ENCODE results near the gene HLA-DRB1. TPM values are rescaled to one million over a fixed set of nuclear protein-coding genes. Genes with fewer than 3 reads are reported as not detected.

The HLA-DRB1 gene
- total RNA-seq, 1 experiment from 2014 or later: 1.4 TPM

DNA sequence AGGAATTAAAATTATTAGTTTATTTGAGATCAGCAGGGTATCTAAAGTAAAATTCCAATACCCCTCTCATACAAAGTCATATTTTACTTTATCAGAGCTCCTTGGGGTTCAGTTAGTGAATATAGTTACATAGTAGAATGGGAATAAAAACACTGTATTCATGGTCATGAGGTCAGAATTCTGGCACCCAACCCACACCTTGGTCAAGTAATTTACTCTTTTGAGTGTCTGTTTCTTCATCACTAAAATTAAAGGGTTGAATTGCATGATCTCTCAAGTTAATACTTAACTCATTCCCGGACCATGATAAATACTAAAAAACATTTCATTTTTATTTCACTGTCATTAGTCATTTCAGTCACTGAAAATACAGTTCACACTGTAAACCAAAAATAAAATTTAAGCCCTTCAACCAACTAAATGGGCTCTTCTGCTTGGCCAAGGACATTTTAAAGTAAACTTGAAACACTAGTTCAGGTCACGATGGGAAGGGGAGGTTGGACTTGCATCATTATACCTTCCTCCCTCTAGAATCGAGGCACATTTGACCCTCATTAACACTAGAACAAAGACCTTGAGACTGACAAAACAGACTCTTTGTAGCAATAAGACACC lies 21.1 kb upstream of the HLA-DRB1 start:
- no peak for TF ChIP-seq OVOL2 (CRISPR knock-in tag; IDR thresholded peaks at IDR 0.05; ENCODE audit: borderline replicate concordance)
- TF ChIP-seq ESRRA (CRISPR knock-in tag; IDR thresholded peaks at IDR 0.05; ENCODE audit: borderline replicate concordance): no peak
- no peak for TF ChIP-seq ZNF138 (CRISPR knock-in tag; conservative IDR thresholded peaks at IDR 0.05)
- no peaks in the 10 kb centered on the region for H3K36me3 Mint-ChIP-seq
- ChIA-PET CTCF (no interaction called here), POLR2A (no interaction called here)
- peaks cover 3% of the 10 kb centered on the region for H3K4me1 Mint-ChIP-seq
- no peak for ATAC-seq
- H3K4me3 Mint-ChIP-seq: no peak overlapping the region
- DNase-seq (ENCODE audit: low spot score): no peak
- H3K27ac Mint-ChIP-seq: peak overlapping the region; percentile 87; the same call in 1 of the 2 replicates
- H3K9me3 Mint-ChIP-seq: no peaks in the 10 kb centered on the region
- peaks cover 9% of the 10 kb centered on the region for H3K27me3 Mint-ChIP-seq (ENCODE audit: low read depth)

DNA sequence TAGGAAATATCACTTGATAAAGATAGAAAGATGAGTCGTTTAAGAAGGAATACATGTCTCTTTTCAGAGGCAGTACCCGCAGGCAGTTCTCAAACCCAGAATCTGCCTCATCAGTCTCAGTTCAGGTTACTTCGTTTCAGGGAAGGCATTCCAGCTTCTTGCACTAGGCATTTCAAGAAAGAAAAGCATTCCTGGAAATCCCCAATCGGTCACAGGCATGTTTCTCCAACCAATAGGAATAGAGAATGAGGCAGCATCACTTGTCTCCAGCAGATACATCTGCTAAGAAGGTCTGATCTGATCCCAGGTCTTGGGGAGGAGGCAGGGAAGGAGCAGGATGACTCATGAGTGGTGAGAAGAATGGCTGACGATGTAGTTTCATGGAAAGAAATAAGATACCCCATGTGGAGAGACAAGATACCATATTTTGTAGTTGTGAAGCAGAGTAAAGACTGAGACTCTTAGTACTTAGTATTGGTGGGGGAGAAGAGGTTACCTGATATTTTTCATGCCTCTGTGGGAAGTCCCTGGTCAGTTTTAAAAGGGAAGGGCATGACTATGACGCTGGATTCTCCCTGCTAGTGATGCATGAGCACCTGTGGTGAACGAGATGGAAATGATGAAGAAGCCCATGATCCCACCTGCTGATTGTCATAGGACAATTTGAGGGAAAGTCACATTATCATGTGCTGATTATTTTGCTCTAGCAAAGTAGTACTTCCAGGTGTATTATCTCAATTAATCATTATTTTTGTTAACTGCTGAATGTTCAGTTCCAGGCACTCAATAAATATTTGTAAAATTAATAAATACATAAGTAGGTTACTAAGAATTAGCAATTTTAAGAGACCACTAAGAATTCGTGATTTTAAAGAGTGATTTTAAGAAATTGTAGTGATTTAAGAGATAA lies 20.3 kb upstream of the HLA-DRB1 start:
- H3K9me3 Mint-ChIP-seq: no peaks in the 10 kb centered on the region
- POLR2A ChIA-PET: no interaction called here
- no peak overlapping the region for H3K4me3 Mint-ChIP-seq
- peaks cover 3% of the 10 kb centered on the region for H3K4me1 Mint-ChIP-seq
- peak; percentile 100 for ATAC-seq
- H3K27me3 Mint-ChIP-seq (ENCODE audit: low read depth): peaks cover 9% of the 10 kb centered on the region
- H3K27ac Mint-ChIP-seq: no peak overlapping the region
- H3K36me3 Mint-ChIP-seq: no peaks in the 10 kb centered on the region
- DNase-seq (ENCODE audit: low spot score): no peak
- CTCF ChIA-PET: no interaction called here
- TF ChIP-seq SP1 (CRISPR knock-in tag; conservative IDR thresholded peaks at IDR 0.05): no peak
- TF ChIP-seq, protein P1, sequence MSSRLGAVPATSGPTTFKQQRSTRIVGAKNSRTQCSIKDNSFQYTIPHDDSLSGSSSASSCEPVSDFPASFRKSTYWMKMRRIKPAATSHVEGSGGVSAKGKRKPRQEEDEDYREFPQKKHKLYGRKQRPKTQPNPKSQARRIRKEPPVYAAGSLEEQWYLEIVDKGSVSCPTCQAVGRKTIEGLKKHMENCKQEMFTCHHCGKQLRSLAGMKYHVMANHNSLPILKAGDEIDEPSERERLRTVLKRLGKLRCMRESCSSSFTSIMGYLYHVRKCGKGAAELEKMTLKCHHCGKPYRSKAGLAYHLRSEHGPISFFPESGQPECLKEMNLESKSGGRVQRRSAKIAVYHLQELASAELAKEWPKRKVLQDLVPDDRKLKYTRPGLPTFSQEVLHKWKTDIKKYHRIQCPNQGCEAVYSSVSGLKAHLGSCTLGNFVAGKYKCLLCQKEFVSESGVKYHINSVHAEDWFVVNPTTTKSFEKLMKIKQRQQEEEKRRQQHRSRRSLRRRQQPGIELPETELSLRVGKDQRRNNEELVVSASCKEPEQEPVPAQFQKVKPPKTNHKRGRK (CRISPR knock-in tag; IDR thresholded peaks at IDR 0.05; ENCODE audit: borderline replicate concordance): no peak
- TF ChIP-seq JAZF1 (CRISPR knock-in tag; IDR thresholded peaks at IDR 0.05): no peak
- TF ChIP-seq, protein P2, sequence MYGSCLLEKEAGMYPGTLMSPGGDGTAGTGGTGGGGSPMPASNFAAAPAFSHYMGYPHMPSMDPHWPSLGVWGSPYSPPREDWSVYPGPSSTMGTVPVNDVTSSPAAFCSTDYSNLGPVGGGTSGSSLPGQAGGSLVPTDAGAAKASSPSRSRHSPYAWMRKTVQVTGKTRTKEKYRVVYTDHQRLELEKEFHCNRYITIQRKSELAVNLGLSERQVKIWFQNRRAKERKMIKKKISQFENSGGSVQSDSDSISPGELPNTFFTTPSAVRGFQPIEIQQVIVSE (CRISPR knock-in tag; IDR thresholded peaks at IDR 0.05; ENCODE audit: borderline replicate concordance): no peak
- TF ChIP-seq OVOL2 (CRISPR knock-in tag; IDR thresholded peaks at IDR 0.05; ENCODE audit: borderline replicate concordance): no peak
- TF ChIP-seq NFE2L1 (CRISPR knock-in tag; IDR thresholded peaks at IDR 0.05): no peak
- no peak for TF ChIP-seq NFYB (CRISPR knock-in tag; conservative IDR thresholded peaks at IDR 0.05; ENCODE audit: low read depth)
- TF ChIP-seq, protein P3, sequence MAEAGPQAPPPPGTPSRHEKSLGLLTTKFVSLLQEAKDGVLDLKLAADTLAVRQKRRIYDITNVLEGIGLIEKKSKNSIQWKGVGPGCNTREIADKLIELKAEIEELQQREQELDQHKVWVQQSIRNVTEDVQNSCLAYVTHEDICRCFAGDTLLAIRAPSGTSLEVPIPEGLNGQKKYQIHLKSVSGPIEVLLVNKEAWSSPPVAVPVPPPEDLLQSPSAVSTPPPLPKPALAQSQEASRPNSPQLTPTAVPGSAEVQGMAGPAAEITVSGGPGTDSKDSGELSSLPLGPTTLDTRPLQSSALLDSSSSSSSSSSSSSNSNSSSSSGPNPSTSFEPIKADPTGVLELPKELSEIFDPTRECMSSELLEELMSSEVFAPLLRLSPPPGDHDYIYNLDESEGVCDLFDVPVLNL (CRISPR knock-in tag; IDR thresholded peaks at IDR 0.05; ENCODE audit: borderline replicate concordance, low read depth): no peak
- TF ChIP-seq HMGA2 (CRISPR knock-in tag; IDR thresholded peaks at IDR 0.05): no peak
- TF ChIP-seq ZNF416 (CRISPR knock-in tag; IDR thresholded peaks at IDR 0.05): no peak
- TF ChIP-seq, protein P4, sequence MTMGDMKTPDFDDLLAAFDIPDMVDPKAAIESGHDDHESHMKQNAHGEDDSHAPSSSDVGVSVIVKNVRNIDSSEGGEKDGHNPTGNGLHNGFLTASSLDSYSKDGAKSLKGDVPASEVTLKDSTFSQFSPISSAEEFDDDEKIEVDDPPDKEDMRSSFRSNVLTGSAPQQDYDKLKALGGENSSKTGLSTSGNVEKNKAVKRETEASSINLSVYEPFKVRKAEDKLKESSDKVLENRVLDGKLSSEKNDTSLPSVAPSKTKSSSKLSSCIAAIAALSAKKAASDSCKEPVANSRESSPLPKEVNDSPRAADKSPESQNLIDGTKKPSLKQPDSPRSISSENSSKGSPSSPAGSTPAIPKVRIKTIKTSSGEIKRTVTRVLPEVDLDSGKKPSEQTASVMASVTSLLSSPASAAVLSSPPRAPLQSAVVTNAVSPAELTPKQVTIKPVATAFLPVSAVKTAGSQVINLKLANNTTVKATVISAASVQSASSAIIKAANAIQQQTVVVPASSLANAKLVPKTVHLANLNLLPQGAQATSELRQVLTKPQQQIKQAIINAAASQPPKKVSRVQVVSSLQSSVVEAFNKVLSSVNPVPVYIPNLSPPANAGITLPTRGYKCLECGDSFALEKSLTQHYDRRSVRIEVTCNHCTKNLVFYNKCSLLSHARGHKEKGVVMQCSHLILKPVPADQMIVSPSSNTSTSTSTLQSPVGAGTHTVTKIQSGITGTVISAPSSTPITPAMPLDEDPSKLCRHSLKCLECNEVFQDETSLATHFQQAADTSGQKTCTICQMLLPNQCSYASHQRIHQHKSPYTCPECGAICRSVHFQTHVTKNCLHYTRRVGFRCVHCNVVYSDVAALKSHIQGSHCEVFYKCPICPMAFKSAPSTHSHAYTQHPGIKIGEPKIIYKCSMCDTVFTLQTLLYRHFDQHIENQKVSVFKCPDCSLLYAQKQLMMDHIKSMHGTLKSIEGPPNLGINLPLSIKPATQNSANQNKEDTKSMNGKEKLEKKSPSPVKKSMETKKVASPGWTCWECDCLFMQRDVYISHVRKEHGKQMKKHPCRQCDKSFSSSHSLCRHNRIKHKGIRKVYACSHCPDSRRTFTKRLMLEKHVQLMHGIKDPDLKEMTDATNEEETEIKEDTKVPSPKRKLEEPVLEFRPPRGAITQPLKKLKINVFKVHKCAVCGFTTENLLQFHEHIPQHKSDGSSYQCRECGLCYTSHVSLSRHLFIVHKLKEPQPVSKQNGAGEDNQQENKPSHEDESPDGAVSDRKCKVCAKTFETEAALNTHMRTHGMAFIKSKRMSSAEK (CRISPR knock-in tag; IDR thresholded peaks at IDR 0.05; ENCODE audit: borderline replicate concordance): no peak
- TF ChIP-seq, protein P5, sequence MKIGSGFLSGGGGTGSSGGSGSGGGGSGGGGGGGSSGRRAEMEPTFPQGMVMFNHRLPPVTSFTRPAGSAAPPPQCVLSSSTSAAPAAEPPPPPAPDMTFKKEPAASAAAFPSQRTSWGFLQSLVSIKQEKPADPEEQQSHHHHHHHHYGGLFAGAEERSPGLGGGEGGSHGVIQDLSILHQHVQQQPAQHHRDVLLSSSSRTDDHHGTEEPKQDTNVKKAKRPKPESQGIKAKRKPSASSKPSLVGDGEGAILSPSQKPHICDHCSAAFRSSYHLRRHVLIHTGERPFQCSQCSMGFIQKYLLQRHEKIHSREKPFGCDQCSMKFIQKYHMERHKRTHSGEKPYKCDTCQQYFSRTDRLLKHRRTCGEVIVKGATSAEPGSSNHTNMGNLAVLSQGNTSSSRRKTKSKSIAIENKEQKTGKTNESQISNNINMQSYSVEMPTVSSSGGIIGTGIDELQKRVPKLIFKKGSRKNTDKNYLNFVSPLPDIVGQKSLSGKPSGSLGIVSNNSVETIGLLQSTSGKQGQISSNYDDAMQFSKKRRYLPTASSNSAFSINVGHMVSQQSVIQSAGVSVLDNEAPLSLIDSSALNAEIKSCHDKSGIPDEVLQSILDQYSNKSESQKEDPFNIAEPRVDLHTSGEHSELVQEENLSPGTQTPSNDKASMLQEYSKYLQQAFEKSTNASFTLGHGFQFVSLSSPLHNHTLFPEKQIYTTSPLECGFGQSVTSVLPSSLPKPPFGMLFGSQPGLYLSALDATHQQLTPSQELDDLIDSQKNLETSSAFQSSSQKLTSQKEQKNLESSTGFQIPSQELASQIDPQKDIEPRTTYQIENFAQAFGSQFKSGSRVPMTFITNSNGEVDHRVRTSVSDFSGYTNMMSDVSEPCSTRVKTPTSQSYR (CRISPR knock-in tag; IDR thresholded peaks at IDR 0.05): no peak
- no peak for TF ChIP-seq ZNF121 (CRISPR knock-in tag; IDR thresholded peaks at IDR 0.05)
- TF ChIP-seq, protein P6, sequence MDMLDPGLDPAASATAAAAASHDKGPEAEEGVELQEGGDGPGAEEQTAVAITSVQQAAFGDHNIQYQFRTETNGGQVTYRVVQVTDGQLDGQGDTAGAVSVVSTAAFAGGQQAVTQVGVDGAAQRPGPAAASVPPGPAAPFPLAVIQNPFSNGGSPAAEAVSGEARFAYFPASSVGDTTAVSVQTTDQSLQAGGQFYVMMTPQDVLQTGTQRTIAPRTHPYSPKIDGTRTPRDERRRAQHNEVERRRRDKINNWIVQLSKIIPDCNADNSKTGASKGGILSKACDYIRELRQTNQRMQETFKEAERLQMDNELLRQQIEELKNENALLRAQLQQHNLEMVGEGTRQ (CRISPR knock-in tag; IDR thresholded peaks at IDR 0.05): no peak
- TF ChIP-seq, protein P7, sequence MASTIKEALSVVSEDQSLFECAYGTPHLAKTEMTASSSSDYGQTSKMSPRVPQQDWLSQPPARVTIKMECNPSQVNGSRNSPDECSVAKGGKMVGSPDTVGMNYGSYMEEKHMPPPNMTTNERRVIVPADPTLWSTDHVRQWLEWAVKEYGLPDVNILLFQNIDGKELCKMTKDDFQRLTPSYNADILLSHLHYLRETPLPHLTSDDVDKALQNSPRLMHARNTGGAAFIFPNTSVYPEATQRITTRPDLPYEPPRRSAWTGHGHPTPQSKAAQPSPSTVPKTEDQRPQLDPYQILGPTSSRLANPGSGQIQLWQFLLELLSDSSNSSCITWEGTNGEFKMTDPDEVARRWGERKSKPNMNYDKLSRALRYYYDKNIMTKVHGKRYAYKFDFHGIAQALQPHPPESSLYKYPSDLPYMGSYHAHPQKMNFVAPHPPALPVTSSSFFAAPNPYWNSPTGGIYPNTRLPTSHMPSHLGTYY (CRISPR knock-in tag; IDR thresholded peaks at IDR 0.05): no peak
- TF ChIP-seq, protein P8, sequence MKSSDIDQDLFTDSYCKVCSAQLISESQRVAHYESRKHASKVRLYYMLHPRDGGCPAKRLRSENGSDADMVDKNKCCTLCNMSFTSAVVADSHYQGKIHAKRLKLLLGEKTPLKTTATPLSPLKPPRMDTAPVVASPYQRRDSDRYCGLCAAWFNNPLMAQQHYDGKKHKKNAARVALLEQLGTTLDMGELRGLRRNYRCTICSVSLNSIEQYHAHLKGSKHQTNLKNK (CRISPR knock-in tag; IDR thresholded peaks at IDR 0.05): no peak
